Left lobe of liver (tissue), 2 donors: Measurements from ENCODE around the gene ATP7B. TPM values are rescaled to one million over a fixed set of nuclear protein-coding genes. Genes with fewer than 3 reads are reported as not detected.

Experiments used
- ATAC-seq: fragments of 200-7000 bp; cut with Tn5 transposase; one replicate; pipeline ENCODE4 v1.9.1; 2020; ENCODE audit warnings: mild to moderate bottlenecking, moderate library complexity
- DNase-seq: peaks from one replicate; pipeline ENCODE4 v3.0.0-alpha.2; 2020; ENCODE audit warnings: low spot score
- total RNA-seq: library from RNA; stranded (reverse); gene quantifications from one replicate; pipeline ENCODE4 v1.2.1, GENCODE V29; 2021
- donor health status: DM: no; HTN: no; CAD: no; lungs with moderate emphysema.
- donor health status: DM: no; HTN: yes; CAD: no.

ATP7B gene
- total RNA-seq, 1 donor from 2014 or later = 32.2 TPM

DNA sequence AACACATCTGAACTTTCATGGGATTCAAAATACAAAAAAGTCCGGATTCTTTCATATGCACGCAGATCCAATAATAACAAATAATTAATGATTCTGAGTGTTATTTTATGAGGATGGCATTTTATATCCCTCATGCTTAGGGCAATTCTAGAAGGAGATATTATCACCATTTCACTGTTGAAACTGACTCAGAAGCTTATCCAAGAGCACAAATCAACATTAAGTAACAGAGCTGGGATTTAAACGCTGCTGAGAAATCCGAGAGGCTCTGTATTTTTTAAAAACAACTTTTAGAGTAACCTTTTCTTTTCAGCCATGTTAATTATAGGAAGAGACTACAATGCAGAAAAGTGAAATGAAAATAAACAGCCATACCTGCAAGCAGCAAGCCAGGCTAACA is 30.3 kb downstream of the ATP7B start:
- DNase-seq = no peak
- no peak for ATAC-seq

GRCh38 chr13:51978796-51979556 is 32.3 kb downstream of the ATP7B start:
- peak; percentile 77 for DNase-seq
- ATAC-seq = peak; percentile 94

GRCh38 chr13:51977625-51978024 is 33.6 kb downstream of the ATP7B start:
- no peak for DNase-seq
- no peak for ATAC-seq

GRCh38 chr13:51976890-51977289 is 34.4 kb downstream of the ATP7B start:
- ATAC-seq (no peak), DNase-seq (no peak)

GRCh38 chr13:51976423-51976822 is 34.8 kb downstream of the ATP7B start:
- no peak for ATAC-seq
- no peak for DNase-seq

GRCh38 chr13:51974482-51974881 is 36.8 kb downstream of the ATP7B start:
- no peak for DNase-seq
- ATAC-seq = no peak

DNA sequence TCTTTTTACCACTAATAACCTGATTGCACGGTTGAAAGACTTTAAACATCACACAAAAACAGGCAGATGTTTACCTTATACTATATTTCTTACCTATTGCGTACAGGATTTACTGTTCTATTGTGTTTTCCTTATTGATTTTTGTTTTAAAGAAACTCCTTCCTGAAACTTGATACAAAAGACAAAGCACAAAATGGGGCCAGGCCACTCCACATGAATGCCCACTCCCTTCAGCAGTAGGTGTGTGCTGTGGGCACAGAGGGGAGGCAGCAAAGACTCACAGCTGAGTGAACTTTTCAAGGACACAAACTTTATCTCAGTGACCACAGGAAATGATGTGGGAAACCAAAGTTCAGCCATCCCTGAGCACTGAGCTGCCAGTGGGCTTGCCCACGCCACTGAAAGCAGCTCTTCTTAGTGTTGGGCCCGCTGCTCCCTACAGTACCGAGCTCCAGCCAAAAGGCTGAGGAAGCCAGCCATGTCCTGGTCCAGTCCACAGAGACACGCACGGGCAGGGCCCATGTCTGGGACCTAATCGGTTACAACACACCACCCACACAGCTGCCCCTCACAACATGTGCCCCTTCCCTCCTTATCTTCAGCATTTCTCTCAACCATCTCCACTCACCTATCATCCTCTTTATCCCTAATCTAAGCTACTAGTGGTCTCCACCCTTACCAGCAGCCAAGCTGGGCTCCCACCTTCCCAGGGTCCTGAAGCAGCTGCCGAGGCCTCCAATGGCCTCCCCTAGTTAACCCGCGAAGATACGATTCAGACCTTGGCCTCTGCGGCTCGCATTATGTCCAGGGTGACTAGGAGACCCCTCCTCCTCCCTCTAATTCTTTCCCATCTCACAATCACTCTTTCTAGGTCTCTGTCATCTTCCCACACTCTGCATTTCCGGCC is 39.5 kb downstream of the ATP7B start:
- ATAC-seq (peak; percentile 34), DNase-seq (no peak)

GRCh38 chr13:51970349-51970748 is 40.9 kb downstream of the ATP7B start:
- DNase-seq (no peak), ATAC-seq (no peak)

DNA sequence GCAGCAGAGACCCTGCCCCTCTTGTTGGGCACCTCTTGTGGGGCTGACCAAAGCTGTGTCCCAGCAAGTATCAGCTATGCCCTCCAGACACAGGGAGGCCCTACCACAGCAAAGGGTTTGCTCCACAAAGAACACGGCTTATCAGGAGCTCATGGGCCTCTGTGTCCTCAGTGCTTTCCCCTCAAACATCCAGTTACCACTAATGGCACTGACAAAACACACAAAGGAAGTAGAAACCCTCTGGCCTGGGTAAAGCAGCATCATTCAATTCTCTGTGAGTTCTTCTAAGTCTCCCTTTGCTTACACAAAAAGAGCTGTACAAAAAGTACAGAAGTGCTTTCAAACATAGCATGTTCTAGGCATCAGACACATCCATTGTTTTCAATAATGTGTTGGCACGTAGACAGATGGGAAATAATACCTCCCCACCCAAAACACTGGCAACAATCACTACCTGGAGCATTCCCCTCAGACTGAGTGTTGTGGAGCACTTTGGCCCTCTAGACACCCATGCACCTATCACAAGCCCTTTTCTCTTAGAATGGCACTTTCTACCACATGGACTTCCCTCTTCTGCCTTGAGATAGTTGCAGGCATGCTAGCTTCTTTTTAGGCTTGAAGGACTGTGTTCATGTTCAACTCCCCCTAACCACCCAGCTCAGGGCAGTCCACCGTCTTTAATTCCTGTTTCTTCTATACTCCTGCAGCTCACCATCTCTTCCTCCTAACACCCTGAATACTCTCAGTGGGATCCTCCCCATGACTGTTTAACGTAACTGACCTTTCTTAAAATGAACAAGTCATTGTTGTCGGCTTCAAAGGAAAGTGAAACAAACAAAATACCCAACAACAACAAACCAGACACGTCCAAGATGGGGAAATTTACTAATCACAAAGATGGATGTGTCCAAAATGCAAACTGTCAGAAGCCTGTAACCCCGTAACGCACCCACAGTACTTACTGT is 43.5 kb downstream of the ATP7B start:
- no peak for DNase-seq
- ATAC-seq = no peak

GRCh38 chr13:51966186-51966585 is 45.1 kb downstream of the ATP7B start:
- ATAC-seq = no peak
- DNase-seq = no peak

- ATAC-seq = no peak
- no peak for DNase-seq
Observed at GRCh38 chr13:51961493-51962403, 49.5 kb downstream of the ATP7B start.

DNA sequence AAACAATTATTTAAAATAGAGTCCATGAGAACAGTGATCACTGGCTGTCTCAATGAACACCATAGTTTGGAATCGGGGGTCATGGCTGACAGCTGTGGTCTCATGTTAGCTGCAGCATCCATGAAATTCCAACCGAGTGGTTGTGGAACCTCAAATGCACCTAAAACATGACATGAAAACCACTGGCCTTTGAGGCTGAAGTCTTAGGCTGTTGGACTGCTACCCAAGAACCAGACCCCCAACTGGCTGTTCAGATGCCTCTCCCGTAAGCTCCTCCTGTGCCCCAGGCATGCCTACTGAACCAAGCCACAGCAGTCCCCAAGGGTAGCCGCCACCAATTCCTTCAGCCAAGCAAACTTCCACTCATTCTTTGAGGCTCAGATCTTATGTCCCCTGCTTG is 50.5 kb downstream of the ATP7B start:
- ATAC-seq (no peak), DNase-seq (no peak)

- ATAC-seq = no peak
- no peak for DNase-seq
Observed at GRCh38 chr13:51959773-51960172, 51.5 kb downstream of the ATP7B start.

- ATAC-seq (peak; percentile 62), DNase-seq (no peak)
Observed at GRCh38 chr13:51958217-51958547, 53.1 kb downstream of the ATP7B start.

DNA sequence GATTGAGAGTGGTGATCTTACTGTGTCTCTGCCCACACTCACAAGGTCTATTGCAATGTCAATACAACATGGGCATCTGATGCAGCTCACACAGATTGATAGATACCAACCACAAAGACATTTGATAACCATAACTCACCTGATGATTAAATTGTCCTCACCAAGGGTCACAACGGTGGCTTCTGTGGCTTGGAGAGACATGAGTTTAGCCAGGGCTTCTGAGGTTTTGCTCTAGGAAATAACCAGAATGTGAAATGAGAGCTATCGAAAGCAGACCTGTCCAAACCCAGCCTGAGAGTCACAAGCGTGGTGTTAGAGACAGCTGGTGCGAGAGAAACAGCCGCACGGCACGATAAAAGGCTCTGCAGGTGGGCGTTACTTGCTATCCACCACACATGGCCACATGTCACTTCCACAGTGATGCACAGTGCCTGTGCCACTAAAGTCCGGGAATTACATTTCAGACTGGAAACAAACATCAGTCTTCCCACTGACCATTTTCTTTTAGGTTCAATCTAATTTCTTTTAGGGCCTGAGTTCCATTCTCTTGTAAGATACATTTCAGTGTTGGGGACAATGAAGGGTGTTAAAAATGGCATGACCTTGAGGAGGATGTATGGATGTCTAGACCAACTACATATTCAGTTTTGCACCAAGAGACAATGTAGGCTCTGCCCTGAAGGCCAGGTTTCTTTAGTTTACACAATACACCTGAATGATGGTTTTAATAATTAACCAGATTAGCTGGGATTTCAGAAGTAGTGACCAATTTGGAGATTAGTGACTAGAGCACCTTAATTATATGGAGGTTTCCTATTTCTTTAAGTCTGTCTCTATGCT is 53.7 kb downstream of the ATP7B start:
- peak; percentile 67 for ATAC-seq

GRCh38 chr13:51956717-51957116 is 54.5 kb downstream of the ATP7B start:
- DNase-seq = no peak
- no peak for ATAC-seq

More for the DNA sequence above, 53.7 kb downstream of the ATP7B start:
- no peak for DNase-seq

GRCh38 chr13:51955816-51956603 is 55.2 kb downstream of the ATP7B start:
- no peak for ATAC-seq
- DNase-seq = no peak

- no peak for DNase-seq
- peak; percentile 17 for ATAC-seq
Observed at GRCh38 chr13:51955281-51955771, 55.9 kb downstream of the ATP7B start.
